GM06990 (cell line): ENCODE measurements around the gene BTBD17.

ENCODE experiments used
- DNase-seq: peaks from one replicate; pipeline ENCODE4 v3.0.0-alpha.2; 2011; ENCODE audit not compliant: insufficient read length; ENCODE audit errors: extremely low read depth
- H3K27me3 ChIP-seq: replicated peaks from 2 replicates; pipeline ENCODE4 v1.6.0; 2011; ENCODE audit warnings: low read length; ENCODE audit not compliant: control insufficient read depth, insufficient read depth
- H3K36me3 ChIP-seq: 2 replicates; pipeline ENCODE4 v1.5.1; 2011; ENCODE audit warnings: low read length; ENCODE audit not compliant: control insufficient read depth, insufficient read depth
- H3K4me3 ChIP-seq: replicated peaks from 2 replicates; pipeline ENCODE4 v1.5.1; 2011; ENCODE audit warnings: low read depth, mild to moderate bottlenecking, control low read depth, low read length
- TF ChIP-seq, protein P1 (sequence below): IDR thresholded peaks from 2 replicates; pipeline ENCODE4 v1.5.1; 2011; ENCODE audit warnings: low read length, control low read depth, mild to moderate bottlenecking, inconsistent platforms; ENCODE audit not compliant: insufficient read depth, poor library complexity, severe bottlenecking

BTBD17 gene

DNA sequence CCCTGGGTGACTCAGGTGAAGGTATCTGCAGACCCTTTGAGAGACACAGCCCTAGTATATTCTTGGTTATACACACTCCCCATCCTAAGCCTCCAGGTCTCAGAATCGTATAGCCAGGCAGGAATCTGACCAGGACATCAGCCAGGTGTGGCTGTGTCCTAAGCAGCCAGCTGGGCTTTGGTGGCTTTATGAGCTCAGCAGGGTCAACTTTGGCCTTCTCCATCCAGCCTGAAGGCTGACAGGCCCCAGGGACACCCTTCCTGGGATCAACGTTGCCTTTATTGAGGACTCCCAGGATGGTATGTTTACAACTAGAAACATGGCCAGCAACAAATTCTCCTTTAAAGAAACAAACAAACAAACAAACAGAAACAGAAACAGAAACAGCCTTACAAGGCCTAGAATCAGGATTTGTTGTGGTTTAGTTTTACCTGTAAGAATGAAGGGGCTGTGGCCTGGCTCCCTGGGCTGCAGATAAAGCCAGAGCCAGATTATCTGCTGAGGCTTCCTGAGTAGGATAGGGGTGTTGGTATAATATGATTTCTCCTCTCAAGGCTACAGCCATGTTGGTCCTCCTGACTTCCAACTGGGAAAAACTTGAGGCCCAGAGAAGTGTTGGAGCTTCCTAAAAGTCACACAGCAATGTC, 27.2 kb downstream of the BTBD17 start:
- H3K27me3 ChIP-seq: no peaks in the 10 kb centered on the region; the same call in 1 of the 2 replicates
- no peak for DNase-seq
- no peaks in the 10 kb centered on the region for H3K36me3 ChIP-seq
- TF ChIP-seq, protein P1, sequence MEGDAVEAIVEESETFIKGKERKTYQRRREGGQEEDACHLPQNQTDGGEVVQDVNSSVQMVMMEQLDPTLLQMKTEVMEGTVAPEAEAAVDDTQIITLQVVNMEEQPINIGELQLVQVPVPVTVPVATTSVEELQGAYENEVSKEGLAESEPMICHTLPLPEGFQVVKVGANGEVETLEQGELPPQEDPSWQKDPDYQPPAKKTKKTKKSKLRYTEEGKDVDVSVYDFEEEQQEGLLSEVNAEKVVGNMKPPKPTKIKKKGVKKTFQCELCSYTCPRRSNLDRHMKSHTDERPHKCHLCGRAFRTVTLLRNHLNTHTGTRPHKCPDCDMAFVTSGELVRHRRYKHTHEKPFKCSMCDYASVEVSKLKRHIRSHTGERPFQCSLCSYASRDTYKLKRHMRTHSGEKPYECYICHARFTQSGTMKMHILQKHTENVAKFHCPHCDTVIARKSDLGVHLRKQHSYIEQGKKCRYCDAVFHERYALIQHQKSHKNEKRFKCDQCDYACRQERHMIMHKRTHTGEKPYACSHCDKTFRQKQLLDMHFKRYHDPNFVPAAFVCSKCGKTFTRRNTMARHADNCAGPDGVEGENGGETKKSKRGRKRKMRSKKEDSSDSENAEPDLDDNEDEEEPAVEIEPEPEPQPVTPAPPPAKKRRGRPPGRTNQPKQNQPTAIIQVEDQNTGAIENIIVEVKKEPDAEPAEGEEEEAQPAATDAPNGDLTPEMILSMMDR: no peak
- no peak overlapping the region for H3K4me3 ChIP-seq

DNA sequence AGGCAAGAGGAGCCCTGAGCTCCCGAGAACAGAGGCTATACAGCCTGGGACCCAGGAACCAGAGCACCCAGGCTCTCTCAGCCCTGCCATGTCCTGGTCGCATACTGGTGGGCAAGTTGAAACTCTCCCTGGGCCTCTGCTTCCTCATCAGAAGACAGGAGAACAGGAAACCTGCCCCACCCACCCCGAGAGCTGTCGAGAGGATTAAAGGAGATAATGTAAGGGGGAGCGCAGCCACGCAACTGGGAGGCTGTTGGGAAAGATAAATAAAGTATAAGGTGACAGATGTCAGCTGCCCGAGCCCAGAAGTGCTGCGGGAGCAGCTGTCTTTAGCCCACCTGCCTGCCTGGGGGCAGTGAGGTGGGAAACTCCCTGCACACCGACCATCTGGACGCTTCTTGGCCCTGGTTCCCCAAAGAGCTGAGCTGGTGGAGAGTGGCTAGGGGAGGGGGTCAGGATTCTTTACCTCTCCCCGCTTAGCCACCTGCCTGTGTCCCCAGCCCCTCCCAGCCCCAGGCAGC, 28.8 kb downstream of the BTBD17 start:
- Histone ChIP-seq H3K36me3 (no peaks in the 10 kb centered on the region), H3K27me3 (no peaks in the 10 kb centered on the region; the same call in 1 of the 2 replicates), H3K4me3 (no peak overlapping the region)
- no peak for DNase-seq
- TF ChIP-seq, protein P1: no peak

DNA sequence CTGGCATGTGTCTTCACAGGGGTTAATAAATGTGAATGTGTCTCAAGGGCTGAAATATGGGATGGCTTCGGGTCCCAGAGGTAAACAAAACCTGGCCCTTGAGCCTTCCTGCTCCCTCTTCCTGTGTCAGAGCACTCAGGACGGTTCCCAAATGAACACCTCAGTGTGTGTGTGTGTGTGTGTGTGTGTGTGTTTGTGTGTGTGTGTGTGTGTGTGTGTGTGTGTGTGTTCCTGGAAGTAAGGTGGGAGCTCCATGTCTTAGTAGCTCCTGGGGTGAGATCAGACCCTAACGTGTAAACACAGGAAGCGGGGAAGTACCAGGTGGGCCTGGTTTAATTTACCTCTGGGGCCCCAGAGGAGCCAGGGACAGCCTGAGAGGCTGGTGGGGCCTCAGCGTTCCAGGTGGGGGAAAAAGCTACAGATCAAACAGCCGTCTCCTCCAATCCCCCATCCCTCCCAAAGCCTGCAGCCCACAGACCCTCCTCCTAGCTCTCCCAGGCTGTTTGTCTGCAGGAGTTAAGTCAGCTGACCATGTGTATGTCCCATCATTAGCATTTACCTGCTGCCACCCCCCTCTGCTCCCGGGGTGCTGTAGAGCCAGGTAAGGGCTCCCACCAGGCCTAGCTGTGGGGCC, 29.5 kb downstream of the BTBD17 start:
- DNase-seq: no peak
- Histone ChIP-seq H3K36me3 (no peaks in the 10 kb centered on the region), H3K4me3 (no peak overlapping the region), H3K27me3 (no peaks in the 10 kb centered on the region; the same call in 1 of the 2 replicates)
- TF ChIP-seq, protein P1: no peak

DNA sequence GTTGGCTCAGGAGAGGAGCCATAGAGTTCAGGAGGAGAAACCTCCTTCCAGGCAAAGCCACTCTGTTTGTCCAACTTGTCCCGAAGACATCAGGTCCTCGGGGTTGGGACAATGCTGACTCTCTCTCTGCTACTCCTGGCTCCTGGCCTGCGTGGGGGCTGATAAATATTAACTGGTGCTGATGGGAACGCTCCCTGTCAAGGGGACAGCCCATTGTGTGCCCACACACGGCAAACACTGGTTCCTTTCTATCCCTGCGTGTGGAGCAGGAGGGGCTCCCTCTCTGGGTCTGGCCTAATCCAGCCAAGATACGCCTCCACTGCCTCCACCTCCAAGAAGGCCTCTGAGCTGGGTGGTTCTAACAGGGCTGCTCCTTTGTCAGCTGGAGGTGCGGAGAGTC, 31.2 kb downstream of the BTBD17 start:
- Histone ChIP-seq H3K27me3 (peaks cover 3% of the 10 kb centered on the region; the same call in 1 of the 2 replicates), H3K4me3 (no peak overlapping the region), H3K36me3 (no peaks in the 10 kb centered on the region)
- no peak for DNase-seq
- TF ChIP-seq, protein P1: no peak

DNA sequence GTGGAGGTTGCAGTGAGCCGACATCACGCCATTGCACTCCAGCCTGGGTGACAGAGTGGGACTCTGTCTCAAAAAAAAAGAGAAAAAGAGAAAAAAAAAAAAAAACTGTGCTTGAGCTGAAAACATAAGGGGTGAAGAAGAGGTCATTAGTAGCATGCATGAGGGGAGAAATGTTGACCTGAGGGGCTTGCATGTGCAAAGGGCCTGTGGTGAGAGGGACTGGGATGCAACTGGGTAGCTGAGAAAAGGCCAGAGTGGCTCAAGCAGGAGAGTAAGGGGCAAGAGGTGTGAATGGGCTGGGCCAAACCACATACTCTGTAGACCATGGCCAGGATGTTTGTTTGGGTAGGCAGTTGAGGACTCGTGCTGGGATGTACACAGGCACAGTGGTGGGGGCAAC, 32.3 kb downstream of the BTBD17 start:
- Histone ChIP-seq H3K27me3 (peaks cover 3% of the 10 kb centered on the region; the same call in 1 of the 2 replicates), H3K4me3 (no peak overlapping the region), H3K36me3 (no peaks in the 10 kb centered on the region)
- TF ChIP-seq, protein P1: no peak
- DNase-seq: no peak
